Ishikawa (cell line): Measurements from ENCODE around the gene HEPACAM.

Experiments used
- CREB1 ChIP-seq: IDR thresholded peaks from 2 replicates; pipeline ENCODE4 v1.6.1; 2012; ENCODE audit warnings: low read depth
- EGR1 ChIP-seq: IDR thresholded peaks from 2 replicates; pipeline ENCODE4 v1.6.1; 2012
- EP300 ChIP-seq: IDR thresholded peaks from 2 replicates; pipeline ENCODE4 v1.6.1; 2012; ENCODE audit warnings: borderline replicate concordance
- MAX ChIP-seq: IDR thresholded peaks from 2 replicates; pipeline ENCODE4 v1.6.1; 2012
- RAD21 ChIP-seq: IDR thresholded peaks from 2 replicates; pipeline ENCODE4 v1.6.1; 2012; ENCODE audit warnings: low read depth
- TAF1 ChIP-seq: IDR thresholded peaks from 2 replicates; pipeline ENCODE4 v1.6.1; 2012; ENCODE audit warnings: low read depth, mild to moderate bottlenecking
- TEAD4 ChIP-seq: IDR thresholded peaks from 2 replicates; pipeline ENCODE4 v1.6.1; 2012
- USF1 ChIP-seq: IDR thresholded peaks from 2 replicates; pipeline ENCODE4 v1.6.1; 2012
- YY1 ChIP-seq: IDR thresholded peaks from 2 replicates; pipeline ENCODE4 v1.6.1; 2012; ENCODE audit warnings: low read depth
- ZBTB7A ChIP-seq: IDR thresholded peaks from 2 replicates; pipeline ENCODE4 v1.6.1; 2012; ENCODE audit warnings: low read depth
- TF ChIP-seq, protein P1 (sequence below): IDR thresholded peaks from 2 replicates; pipeline ENCODE4 v1.6.1; 2012; ENCODE audit warnings: low read depth, mild to moderate bottlenecking

DNA sequence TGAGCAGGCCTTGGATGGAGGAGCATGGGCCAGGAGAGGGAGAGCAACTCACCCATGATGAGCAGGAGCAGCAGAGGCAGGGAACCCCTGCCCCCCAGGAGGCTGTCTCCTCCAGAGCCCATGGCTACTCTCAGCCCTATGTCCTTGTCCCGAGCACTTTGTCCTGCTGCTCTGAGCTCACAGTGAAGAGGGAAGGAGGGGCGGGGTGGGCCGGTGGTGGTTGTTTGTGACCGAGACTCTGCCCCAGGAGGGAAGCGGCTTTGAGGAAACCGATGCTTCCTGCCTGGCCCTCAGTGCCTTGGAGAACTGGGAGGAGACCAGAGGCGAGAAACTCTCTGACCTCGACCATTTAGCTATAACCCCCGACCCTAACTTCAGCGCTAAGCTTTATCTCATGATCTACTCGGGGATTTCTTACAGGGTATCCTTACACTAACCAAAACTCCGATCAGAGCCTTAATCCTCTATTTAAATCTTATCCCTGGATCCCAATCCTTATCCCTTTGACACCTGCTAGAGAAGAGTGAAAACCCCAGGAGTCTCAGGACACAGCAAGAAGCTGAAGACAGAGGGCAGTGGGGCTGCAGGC, 38.1 kb downstream of the HEPACAM start, which contains the start of gene ROBO4:
- no peak for TF ChIP-seq ZBTB7A
- no peak for TF ChIP-seq RAD21
- no peak for TF ChIP-seq EP300
- TF ChIP-seq MAX = no peak
- TF ChIP-seq, protein P1, sequence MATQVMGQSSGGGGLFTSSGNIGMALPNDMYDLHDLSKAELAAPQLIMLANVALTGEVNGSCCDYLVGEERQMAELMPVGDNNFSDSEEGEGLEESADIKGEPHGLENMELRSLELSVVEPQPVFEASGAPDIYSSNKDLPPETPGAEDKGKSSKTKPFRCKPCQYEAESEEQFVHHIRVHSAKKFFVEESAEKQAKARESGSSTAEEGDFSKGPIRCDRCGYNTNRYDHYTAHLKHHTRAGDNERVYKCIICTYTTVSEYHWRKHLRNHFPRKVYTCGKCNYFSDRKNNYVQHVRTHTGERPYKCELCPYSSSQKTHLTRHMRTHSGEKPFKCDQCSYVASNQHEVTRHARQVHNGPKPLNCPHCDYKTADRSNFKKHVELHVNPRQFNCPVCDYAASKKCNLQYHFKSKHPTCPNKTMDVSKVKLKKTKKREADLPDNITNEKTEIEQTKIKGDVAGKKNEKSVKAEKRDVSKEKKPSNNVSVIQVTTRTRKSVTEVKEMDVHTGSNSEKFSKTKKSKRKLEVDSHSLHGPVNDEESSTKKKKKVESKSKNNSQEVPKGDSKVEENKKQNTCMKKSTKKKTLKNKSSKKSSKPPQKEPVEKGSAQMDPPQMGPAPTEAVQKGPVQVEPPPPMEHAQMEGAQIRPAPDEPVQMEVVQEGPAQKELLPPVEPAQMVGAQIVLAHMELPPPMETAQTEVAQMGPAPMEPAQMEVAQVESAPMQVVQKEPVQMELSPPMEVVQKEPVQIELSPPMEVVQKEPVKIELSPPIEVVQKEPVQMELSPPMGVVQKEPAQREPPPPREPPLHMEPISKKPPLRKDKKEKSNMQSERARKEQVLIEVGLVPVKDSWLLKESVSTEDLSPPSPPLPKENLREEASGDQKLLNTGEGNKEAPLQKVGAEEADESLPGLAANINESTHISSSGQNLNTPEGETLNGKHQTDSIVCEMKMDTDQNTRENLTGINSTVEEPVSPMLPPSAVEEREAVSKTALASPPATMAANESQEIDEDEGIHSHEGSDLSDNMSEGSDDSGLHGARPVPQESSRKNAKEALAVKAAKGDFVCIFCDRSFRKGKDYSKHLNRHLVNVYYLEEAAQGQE = no peak
- no peak for TF ChIP-seq TEAD4
- TF ChIP-seq YY1 = no peak
- no peak for TF ChIP-seq CREB1
- TF ChIP-seq EGR1 = no peak
- no peak for TF ChIP-seq USF1
- no peak for TF ChIP-seq TAF1
